WERI-Rb-1 (cell line): ENCODE data around the gene ERG.

Experiments
- DNase-seq: peaks from one replicate; pipeline ENCODE4 v3.0.0-alpha.2; 2020
- H3K27ac ChIP-seq: fragments of 250-450 bp; sonication (Bioruptor Pico); 2 replicates; pipeline ENCODE4 v1.5.1; 2020; ENCODE audit warnings: mild to moderate bottlenecking, moderate library complexity
- H3K27me3 ChIP-seq: fragments of 250-450 bp; sonication (Bioruptor Pico); 2 replicates; pipeline ENCODE4 v1.5.1; 2021; ENCODE audit warnings: mild to moderate bottlenecking, low read depth, moderate library complexity; ENCODE audit not compliant: insufficient read depth, severe bottlenecking
- H3K36me3 ChIP-seq: fragments of 250-450 bp; sonication (Bioruptor Pico); 2 replicates; pipeline ENCODE4 v1.5.1; 2020; ENCODE audit warnings: mild to moderate bottlenecking, moderate library complexity
- H3K4me3 ChIP-seq: 2 replicates; pipeline ENCODE4 v1.5.1; 2011; ENCODE audit warnings: low read depth, mild to moderate bottlenecking, control low read depth, low read length
- H3K9me3 ChIP-seq: fragments of 250-450 bp; sonication (Bioruptor Pico); 2 replicates; pipeline ENCODE4 v1.5.1; 2021; ENCODE audit warnings: mild to moderate bottlenecking, moderate library complexity; ENCODE audit not compliant: severe bottlenecking
- CTCF ChIP-seq: IDR thresholded peaks from 2 replicates; pipeline ENCODE4 v1.5.1; 2011; ENCODE audit warnings: low read depth, mild to moderate bottlenecking, control low read depth, inconsistent platforms, low read length

The ERG gene

GRCh38 chr21:38488640-38489270, 9.5 kb downstream of the ERG start:
- Histone ChIP-seq H3K4me3 (no peak overlapping the region), H3K36me3 (no peaks in the 10 kb centered on the region), H3K9me3 (no peaks in the 10 kb centered on the region), H3K27ac (no peak overlapping the region), H3K27me3 (no peaks in the 10 kb centered on the region)
- DNase-seq = no peak
- TF ChIP-seq CTCF = no peak

GRCh38 chr21:38487901-38488639, 10.2 kb downstream of the ERG start:
- H3K4me3 ChIP-seq = no peak overlapping the region
- no peaks in the 10 kb centered on the region for H3K9me3 ChIP-seq
- no peaks in the 10 kb centered on the region for H3K27me3 ChIP-seq
- no peak for DNase-seq
- no peaks in the 10 kb centered on the region for H3K36me3 ChIP-seq
- TF ChIP-seq CTCF = no peak
- H3K27ac ChIP-seq = no peak overlapping the region

- no peak overlapping the region for H3K27ac ChIP-seq
These were observed 11.6 kb downstream of the ERG start for GRCh38 chr21:38486706-38487105.

GRCh38 chr21:38486221-38486620, 12.1 kb downstream of the ERG start:
- Histone ChIP-seq H3K36me3 (no peaks in the 10 kb centered on the region), H3K4me3 (no peak overlapping the region), H3K9me3 (no peaks in the 10 kb centered on the region), H3K27me3 (no peaks in the 10 kb centered on the region), H3K27ac (no peak overlapping the region)
- no peak for DNase-seq
- no peak for TF ChIP-seq CTCF

More at GRCh38 chr21:38486706-38487105, 11.6 kb downstream of the ERG start:
- no peak for DNase-seq
- Histone ChIP-seq H3K9me3 (no peaks in the 10 kb centered on the region), H3K27me3 (no peaks in the 10 kb centered on the region), H3K4me3 (no peak overlapping the region), H3K36me3 (no peaks in the 10 kb centered on the region)
- no peak for TF ChIP-seq CTCF

GRCh38 chr21:38479641-38480525, 18.4 kb downstream of the ERG start:
- Histone ChIP-seq H3K9me3 (no peaks in the 10 kb centered on the region), H3K27ac (no peak overlapping the region), H3K36me3 (no peaks in the 10 kb centered on the region), H3K4me3 (no peak overlapping the region), H3K27me3 (no peaks in the 10 kb centered on the region)
- no peak for DNase-seq
- no peak for TF ChIP-seq CTCF
